COR-L47 (cell line): Measurements from ENCODE around the gene NKD2.
"Not testable (repeated sequence)": the region's sequence is repeated elsewhere in the genome, so short reads cannot be mapped to it uniquely, and the experiment has no call there.

Experiments
- DNase-seq: peaks from one replicate; lab custom pipeline; 2025; lab: John Stamatoyannopoulos, UW

NKD2 gene

GRCh38 chr5:1058083-1058945, 49.7 kb downstream of the NKD2 start:
- no peak for DNase-seq

DNA sequence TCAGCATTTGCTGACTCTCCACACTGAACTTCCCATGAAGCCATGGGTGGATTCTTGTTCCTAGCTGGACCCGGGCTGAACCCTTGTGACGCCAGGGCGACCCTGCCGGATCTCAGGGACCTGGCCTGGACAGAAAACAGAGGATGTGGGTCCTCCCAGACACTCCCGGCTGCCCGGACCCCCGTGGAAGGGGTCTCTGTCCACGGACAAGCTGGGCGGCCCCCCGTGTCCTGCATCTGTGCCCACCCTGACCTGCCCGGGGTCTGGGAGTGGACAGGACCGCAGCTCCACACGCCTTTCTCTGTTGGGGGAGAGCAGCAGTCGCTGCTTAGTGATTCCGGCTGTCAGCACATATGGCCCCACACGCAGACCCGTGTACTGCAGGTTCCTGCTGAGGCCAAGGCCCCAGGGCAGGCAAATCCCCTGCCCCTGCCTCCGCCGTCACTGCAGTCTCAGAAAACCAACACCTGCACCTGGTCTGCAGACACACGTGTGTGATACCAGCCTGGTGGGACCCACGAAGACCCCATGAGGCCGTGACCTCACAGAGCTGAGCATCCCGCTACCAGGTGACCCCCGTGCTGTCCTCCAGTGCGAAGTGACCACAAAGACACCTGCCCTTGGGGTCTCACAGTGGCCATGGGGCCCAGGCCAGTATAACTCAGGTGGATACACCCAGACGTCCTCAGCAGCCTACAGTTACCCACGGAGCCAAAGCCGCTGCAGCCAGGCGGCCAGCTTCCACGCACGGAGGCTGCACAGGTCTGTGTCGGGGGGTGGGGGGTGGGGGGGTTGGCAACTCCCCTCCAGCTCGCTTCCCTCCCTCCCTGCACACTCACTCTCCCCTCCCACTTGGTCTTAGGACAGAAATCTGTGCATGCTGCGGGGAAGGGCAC, 50.6 kb downstream of the NKD2 start:
- no peak for DNase-seq

DNA sequence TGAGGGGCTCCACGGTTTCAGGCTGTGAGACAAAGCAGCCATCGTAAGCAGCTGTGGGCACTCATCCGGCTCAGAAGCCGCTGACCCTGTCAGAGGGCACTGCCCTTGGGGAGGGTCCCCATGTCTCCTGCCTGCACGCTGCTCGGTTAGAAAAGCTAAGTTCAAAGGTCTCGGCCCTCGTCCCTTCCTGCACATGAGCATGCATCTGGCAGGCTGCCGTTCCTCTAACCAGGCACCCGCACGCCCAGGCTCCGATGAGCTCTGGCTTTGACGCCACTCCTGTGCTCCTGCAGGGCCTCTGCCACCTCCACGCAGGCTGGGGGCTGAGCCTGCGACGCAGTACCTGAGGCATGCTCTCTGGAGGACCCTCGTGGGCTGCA, 51.3 kb downstream of the NKD2 start:
- DNase-seq, result no peak

- no peak for DNase-seq
Measured at GRCh38 chr5:1060535-1060981, 52.0 kb downstream of the NKD2 start.

DNA sequence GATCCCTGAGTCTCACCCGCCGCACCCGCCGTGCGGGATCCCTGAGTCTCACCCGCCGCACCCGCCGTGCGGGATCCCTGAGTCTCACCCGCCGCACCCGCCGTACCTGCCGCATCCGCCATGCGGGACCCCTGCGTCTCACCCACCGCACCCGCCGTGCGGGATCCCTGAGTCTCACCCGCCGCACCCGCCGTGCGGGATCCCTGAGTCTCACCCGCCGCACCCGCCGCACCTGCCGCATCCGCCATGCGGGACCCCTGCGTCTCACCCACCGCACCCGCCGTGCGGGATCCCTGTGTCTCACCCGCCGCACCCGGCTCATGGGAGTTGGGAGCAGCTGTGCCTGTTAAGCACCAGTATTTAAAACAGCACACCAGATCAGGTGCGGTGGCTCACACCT, 52.7 kb downstream of the NKD2 start:
- DNase-seq, result not testable (repeated sequence)

DNA sequence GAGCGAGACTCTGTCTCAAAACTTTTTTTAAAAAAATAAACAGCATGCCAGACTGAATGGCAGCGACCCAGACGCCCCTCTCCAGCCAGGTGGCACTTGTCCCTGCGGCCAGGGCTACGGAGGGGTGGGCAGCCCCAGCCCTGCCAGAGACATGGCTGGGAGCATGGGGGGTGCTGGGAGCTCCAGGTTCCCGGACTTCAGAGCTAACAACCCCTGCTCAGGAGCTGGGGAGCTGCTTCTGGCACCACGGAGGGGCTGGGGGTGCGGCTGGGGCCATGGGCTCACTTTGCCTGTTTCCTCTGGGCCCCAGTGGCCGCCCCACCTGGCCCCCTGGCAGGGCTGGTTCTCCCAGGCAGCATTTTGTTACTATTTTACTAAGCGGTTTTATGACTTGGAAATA, 53.3 kb downstream of the NKD2 start:
- no peak for DNase-seq

DNA sequence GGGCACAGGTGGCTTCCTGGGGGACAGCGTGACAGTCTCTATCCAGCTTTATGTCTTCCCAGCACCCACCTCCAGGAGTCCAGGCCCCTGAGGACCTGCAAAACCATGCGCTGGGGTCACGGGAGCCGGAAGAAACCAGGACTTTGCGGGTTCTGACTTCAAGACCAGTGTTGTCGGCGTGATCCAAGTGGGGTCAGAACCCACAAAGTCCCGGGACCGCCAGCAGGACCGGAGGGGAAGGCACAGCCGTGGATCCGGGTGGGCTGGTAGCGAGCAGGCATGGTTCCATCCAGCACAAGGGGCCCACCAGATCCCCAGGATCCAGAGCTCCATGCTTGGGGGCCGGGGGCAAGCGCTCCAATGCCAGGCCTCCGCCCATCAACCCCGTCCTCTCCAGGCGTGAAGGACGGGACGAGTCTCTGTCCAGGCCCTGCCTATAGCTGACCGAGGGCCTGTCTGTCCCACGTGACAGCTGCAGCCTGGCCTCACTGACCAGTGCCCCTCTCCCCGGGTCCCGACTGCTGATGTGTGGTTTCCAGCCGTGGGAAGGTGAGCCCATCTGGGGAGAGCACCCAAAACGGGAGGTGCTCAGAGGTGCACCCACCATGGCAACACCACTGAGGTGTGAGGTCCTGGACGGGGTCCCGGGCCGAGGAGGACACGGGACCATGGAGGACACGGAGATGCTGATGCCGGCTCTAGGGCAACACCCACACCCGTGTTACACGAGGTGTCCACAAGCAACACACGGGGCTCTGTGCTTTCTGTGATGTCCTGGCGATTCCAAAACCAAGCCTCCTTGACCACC, 54.4 kb downstream of the NKD2 start:
- no peak for DNase-seq

- DNase-seq, result no peak
Measured at GRCh38 chr5:1063661-1064382, 55.2 kb downstream of the NKD2 start.

GRCh38 chr5:1064383-1065142, 56.0 kb downstream of the NKD2 start:
- no peak for DNase-seq

- DNase-seq, result no peak
Measured at GRCh38 chr5:1065143-1065750, 56.6 kb downstream of the NKD2 start.

- no peak for DNase-seq
Measured at GRCh38 chr5:1065891-1066650, 57.5 kb downstream of the NKD2 start.

- no peak for DNase-seq
Measured at GRCh38 chr5:1066676-1067075, 58.1 kb downstream of the NKD2 start.

DNA sequence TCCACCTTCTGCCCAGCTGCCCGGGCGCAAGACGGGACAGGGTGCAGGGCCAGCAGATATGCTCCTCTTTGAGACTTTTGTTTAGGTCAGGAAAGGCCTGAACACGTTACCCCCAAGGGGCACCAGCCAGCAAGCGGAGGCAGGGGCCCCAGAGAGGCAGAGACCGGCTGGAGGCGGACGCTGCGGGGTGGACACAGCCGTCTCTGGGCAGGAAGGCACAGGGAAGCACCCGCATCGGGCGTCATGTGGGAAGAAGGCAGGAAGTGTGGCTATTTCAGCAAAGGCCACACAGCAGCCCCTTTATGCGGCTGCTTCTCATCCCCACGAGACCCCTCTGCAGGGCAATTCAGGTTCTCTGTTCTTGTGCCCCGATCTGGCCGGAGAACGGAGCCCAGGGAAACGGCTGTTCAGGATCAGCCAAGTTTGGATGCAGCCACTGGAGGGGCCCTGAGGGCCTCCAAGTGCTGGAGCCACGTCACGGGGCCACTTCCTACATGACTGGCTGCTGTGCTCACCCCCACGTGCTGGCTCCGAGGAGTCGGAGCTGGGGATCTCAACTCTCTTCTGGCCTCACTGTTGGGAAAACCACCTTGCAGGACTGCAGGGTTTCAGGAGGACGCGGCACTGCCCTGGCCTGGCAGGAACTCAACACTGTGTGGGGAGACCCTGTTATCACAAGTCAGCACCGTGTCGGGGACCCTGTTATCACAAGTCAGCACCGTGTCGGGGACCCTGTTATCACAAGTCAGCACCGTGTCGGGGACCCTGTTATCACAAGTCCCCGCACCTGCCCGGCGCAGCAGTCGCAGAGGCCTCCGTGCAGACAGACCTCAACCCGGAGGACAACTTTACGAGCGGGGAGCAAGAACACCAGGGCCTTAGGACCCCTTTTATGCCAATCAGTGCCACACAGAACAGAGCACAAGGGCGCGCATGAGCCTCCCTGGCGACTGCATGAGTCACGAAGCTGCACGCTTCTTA, 58.8 kb downstream of the NKD2 start:
- DNase-seq, result no peak

- no peak for DNase-seq
Measured at GRCh38 chr5:1068204-1068894, 59.7 kb downstream of the NKD2 start.

GRCh38 chr5:1068895-1069719, 60.5 kb downstream of the NKD2 start:
- no peak for DNase-seq

DNA sequence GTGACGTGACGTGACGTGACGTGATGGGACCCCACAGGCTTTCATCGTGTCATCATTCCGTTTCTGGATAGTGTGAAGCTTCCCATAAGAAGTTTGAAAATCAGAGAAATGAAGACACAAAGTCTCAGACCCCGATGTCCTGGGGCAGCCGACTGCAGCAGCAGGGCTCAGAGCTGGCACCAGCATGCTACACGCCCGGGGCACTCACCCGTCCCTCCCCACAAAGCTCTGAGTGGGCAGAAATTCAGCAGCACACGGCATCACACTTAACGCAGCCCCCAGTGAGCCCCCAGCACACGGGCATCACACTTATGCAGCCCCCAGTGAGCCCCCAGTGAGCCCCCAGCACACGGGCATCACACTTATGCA, 61.1 kb downstream of the NKD2 start:
- DNase-seq, result no peak
